Activated naive CD4-positive, alpha-beta T cell treated with anti-CD3 and anti-CD28 coated beads, Interleukin-2, amount 50 U/mL, for 72 hours (primary cell): Measurements from ENCODE around the gene FOXRED1. TPM values are rescaled to one million over a fixed set of nuclear protein-coding genes. Genes with fewer than 3 reads are reported as not detected.
"Not testable (repeated sequence)": the region's sequence is repeated elsewhere in the genome, so short reads cannot be mapped to it uniquely, and the experiment has no call there.

ENCODE experiments used
- ATAC-seq, 2 donors: fragments of 150-1000 bp; cut with Tn5 transposase; 2 replicates each; pipeline ENCODE4 v1.10.0; 2021; ENCODE audit warnings: mild to moderate bottlenecking in 2 of 2, moderate library complexity in 2 of 2
- DNase-seq, 2 donors: peaks; one replicate each; pipeline ENCODE4 v3.0.0; 2021 to 2022; ENCODE audit warnings: low spot score in 2 of 2
- H3K27ac Mint-ChIP-seq, 2 donors: one replicate each; pipeline ENCODE4 v1.8.0; 2022; ENCODE audit warnings: mild to moderate bottlenecking in 2 of 2, mixed read lengths in 2 of 2
- H3K36me3 Mint-ChIP-seq, 2 donors: one replicate each; pipeline ENCODE4 v1.8.0; 2022; ENCODE audit warnings: mixed read lengths in 2 of 2
- H3K9me3 Mint-ChIP-seq, 2 donors: one replicate each; pipeline ENCODE4 v1.8.0; 2022; ENCODE audit warnings: mixed read lengths in 2 of 2
- total RNA-seq, 2 donors: library from RNA; stranded (reverse); gene quantifications; one replicate each; pipeline ENCODE4 v1.2.3, GENCODE V29; 2022

The FOXRED1 gene
- total RNA-seq, result 10 to 100 TPM; 57.7 to 61.1 TPM

- H3K27ac Mint-ChIP-seq, result peak within 1 kb of the TSS; percentile 98 to 99
- ATAC-seq, result peak; percentile 99 to 100
- H3K36me3 Mint-ChIP-seq, result peaks cover 45 to 58% of the 10 kb centered on the region in 2 donors
- H3K9me3 Mint-ChIP-seq, result no peaks in the 10 kb centered on the region
- DNase-seq, result peak; percentile 99
Measured at GRCh38 chr11:126268708-126269579, at the start of gene FOXRED1, which contains the start of gene SRPRA. Gene FOXRED1 (plus strand): TSS chr11:126269154. CDS start chr11:126269207, 53 bp downstream. Gene SRPRA (minus strand): TSS chr11:126268895. CDS start chr11:126268804, 91 bp downstream.

- H3K9me3 Mint-ChIP-seq, result no peaks in the 10 kb centered on the region
- ATAC-seq (no peak), DNase-seq (no peak)
- H3K27ac Mint-ChIP-seq, result no peak overlapping the region
- no peaks in the 10 kb centered on the region for H3K36me3 Mint-ChIP-seq
Measured at GRCh38 chr11:126219547-126219946, 49.4 kb upstream of the FOXRED1 start.

- Mint-ChIP-seq H3K36me3 (peaks cover 0 to 4% of the 10 kb centered on the region in 2 donors), H3K9me3 (no peaks in the 10 kb centered on the region), H3K27ac (no peak overlapping the region)
- DNase-seq, result no peak
- ATAC-seq, result no peak
Measured at GRCh38 chr11:126224647-126225294, 44.2 kb upstream of the FOXRED1 start.

- Mint-ChIP-seq H3K36me3 (peaks cover 0 to 5% of the 10 kb centered on the region in 2 donors), H3K9me3 (no peaks in the 10 kb centered on the region), H3K27ac (no peak overlapping the region)
- ATAC-seq (no peak), DNase-seq (no peak)
Measured at GRCh38 chr11:126225295-126225665, 43.7 kb upstream of the FOXRED1 start.

GRCh38 chr11:126226334-126227084, 42.4 kb upstream of the FOXRED1 start:
- Mint-ChIP-seq H3K9me3 (no peaks in the 10 kb centered on the region), H3K36me3 (peaks cover 0 to 5% of the 10 kb centered on the region in 2 donors), H3K27ac (no peak overlapping the region)
- DNase-seq (no peak), ATAC-seq (no peak)

GRCh38 chr11:126229858-126230540, 39.0 kb upstream of the FOXRED1 start:
- Mint-ChIP-seq H3K27ac (no peak overlapping the region), H3K36me3 (peaks cover 0 to 5% of the 10 kb centered on the region in 2 donors), H3K9me3 (no peaks in the 10 kb centered on the region)
- DNase-seq, result no peak
- ATAC-seq, result no peak

GRCh38 chr11:126231725-126232459, 37.1 kb upstream of the FOXRED1 start:
- ATAC-seq, result no peak
- no peaks in the 10 kb centered on the region for H3K9me3 Mint-ChIP-seq
- peaks cover 0 to 10% of the 10 kb centered on the region in 2 donors for H3K36me3 Mint-ChIP-seq
- H3K27ac Mint-ChIP-seq, result no peak overlapping the region
- no peak for DNase-seq

- ATAC-seq (no peak), DNase-seq (no peak)
- H3K9me3 Mint-ChIP-seq, result no peaks in the 10 kb centered on the region
- no peak overlapping the region for H3K27ac Mint-ChIP-seq
- peaks cover 0 to 10% of the 10 kb centered on the region in 2 donors for H3K36me3 Mint-ChIP-seq
Measured at GRCh38 chr11:126232683-126233082, 36.3 kb upstream of the FOXRED1 start.

- ATAC-seq (peak in 1 of 2 donors; percentile 89), DNase-seq (no peak)
- peaks cover 0 to 10% of the 10 kb centered on the region in 2 donors for H3K36me3 Mint-ChIP-seq
- no peaks in the 10 kb centered on the region for H3K9me3 Mint-ChIP-seq
- H3K27ac Mint-ChIP-seq, result peak overlapping the region in 1 of 2 donors; percentile 31
Measured at GRCh38 chr11:126233391-126233790, 35.6 kb upstream of the FOXRED1 start.

GRCh38 chr11:126246636-126247035, 22.3 kb upstream of the FOXRED1 start:
- DNase-seq (no peak), ATAC-seq (no peak)
- Mint-ChIP-seq H3K9me3 (no peaks in the 10 kb centered on the region), H3K27ac (no peak overlapping the region), H3K36me3 (peaks cover 0 to 10% of the 10 kb centered on the region in 2 donors)

- H3K27ac Mint-ChIP-seq, result no peak overlapping the region
- H3K36me3 Mint-ChIP-seq, result no peaks in the 10 kb centered on the region
- ATAC-seq, result no peak
- H3K9me3 Mint-ChIP-seq, result no peaks in the 10 kb centered on the region
- DNase-seq, result no peak
Measured at GRCh38 chr11:126253265-126253664, 15.7 kb upstream of the FOXRED1 start.

GRCh38 chr11:126254819-126255218, 14.1 kb upstream of the FOXRED1 start:
- no peaks in the 10 kb centered on the region for H3K36me3 Mint-ChIP-seq
- no peaks in the 10 kb centered on the region for H3K9me3 Mint-ChIP-seq
- no peak overlapping the region for H3K27ac Mint-ChIP-seq
- DNase-seq, result no peak
- ATAC-seq, result no peak

GRCh38 chr11:126255507-126255906, 13.4 kb upstream of the FOXRED1 start:
- not testable (repeated sequence) for ATAC-seq, H3K9me3 Mint-ChIP-seq, DNase-seq, H3K27ac Mint-ChIP-seq, H3K36me3 Mint-ChIP-seq

GRCh38 chr11:126256216-126256615, 12.7 kb upstream of the FOXRED1 start:
- Mint-ChIP-seq H3K9me3 (no peaks in the 10 kb centered on the region), H3K27ac (no peak overlapping the region), H3K36me3 (no peaks in the 10 kb centered on the region)
- no peak for ATAC-seq
- no peak for DNase-seq

- Mint-ChIP-seq H3K36me3 (no peaks in the 10 kb centered on the region), H3K27ac (no peak overlapping the region), H3K9me3 (no peaks in the 10 kb centered on the region)
- DNase-seq (no peak), ATAC-seq (no peak)
Measured at GRCh38 chr11:126257144-126257543, 11.8 kb upstream of the FOXRED1 start.

GRCh38 chr11:126257764-126258163, 11.2 kb upstream of the FOXRED1 start:
- H3K9me3 Mint-ChIP-seq, result no peaks in the 10 kb centered on the region
- ATAC-seq, result no peak
- no peak overlapping the region for H3K27ac Mint-ChIP-seq
- DNase-seq, result no peak
- H3K36me3 Mint-ChIP-seq, result no peaks in the 10 kb centered on the region
